ENCODE measurements around the gene FFAR3. TPM values are rescaled to one million over a fixed set of nuclear protein-coding genes. Genes with fewer than 3 reads are reported as not detected.

Gene FFAR3
- total RNA-seq, 4 donors from 2014 or later: 0.44 to 4.3 (median 2.2) TPM

- no peak for TF ChIP-seq CTCF (IDR thresholded peaks at IDR 0.05; ENCODE audit: low read depth)
These were observed 4.8 kb downstream of the FFAR3 start for GRCh38 chr19:35363001-35363590.

- no peak for TF ChIP-seq CTCF (IDR thresholded peaks at IDR 0.05; ENCODE audit: low read depth)
These were observed 5.6 kb downstream of the FFAR3 start for GRCh38 chr19:35363711-35364425.

DNA sequence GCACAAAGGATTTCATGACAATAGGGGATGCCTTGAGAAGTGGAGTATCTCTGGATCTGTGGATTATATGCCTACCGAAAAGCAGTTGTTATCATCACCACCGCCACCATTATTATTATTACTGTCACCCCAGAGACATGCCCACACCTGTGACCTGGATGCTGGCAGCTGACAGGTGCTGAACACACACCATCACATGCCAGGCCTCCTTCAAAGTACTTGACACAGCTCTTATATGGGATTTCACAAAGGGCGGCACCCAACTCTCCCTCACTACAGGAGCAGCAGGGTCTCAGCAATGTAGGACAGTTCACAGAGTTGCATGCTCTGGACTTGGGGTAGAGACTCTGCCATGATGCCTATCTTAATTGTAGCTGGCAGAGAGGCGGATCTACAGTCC lies 7.0 kb downstream of the FFAR3 start:
- TF ChIP-seq CTCF (IDR thresholded peaks at IDR 0.05; ENCODE audit: low read depth): no peak

DNA sequence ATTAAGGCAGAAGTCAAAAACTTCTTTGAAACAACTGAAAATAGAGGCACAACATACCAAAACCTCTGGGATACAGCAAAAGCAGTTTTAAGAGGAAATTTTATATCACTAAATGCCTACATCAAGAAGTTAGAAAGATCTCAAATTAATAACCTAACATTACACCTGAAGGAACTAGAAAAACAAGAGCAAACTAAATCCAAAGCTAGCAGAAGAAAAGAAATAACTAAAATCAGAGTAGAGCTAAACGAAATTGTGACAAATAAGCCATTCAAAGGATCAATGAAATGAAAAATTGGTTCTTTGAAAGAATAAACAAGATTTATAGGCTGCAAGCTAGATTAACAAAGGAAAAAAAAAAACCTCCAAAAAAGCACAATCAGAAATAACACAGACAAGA lies 10.1 kb downstream of the FFAR3 start:
- TF ChIP-seq CTCF (IDR thresholded peaks at IDR 0.05; ENCODE audit: low read depth): no peak

GRCh38 chr19:35369522-35369921 lies 11.3 kb downstream of the FFAR3 start:
- TF ChIP-seq CTCF (IDR thresholded peaks at IDR 0.05; ENCODE audit: low read depth): no peak

DNA sequence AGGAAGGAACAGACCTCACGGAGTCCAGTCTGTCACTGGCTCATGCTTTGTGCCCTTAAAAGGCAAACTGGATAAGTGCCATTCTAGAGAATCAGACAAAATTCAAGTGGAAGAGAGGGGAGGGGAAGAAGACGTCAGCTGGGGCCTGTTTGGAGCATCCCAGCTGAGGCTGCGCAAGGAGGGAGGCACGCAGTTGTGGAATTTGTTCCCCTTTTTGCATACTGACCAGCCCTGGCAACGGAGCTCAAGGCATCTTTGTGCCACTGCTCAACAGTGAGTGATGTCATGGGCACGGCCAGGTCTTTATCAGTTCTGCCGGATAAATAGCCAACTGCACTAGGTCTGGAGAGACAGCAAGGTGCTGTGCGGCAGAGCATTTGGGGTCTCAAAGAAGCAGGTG lies 12.5 kb downstream of the FFAR3 start, which contains the start of gene GPR42:
Gene GPR42, plus strand, starts transcription at position 347 of the 400 bp plus-strand sequence. CDS start 292 bp downstream, outside the sequence.
- TF ChIP-seq CTCF (IDR thresholded peaks at IDR 0.05; ENCODE audit: low read depth): no peak

GRCh38 chr19:35373492-35373891 lies 15.2 kb downstream of the FFAR3 start:
- TF ChIP-seq CTCF (IDR thresholded peaks at IDR 0.05; ENCODE audit: low read depth): no peak

All from subcutaneous adipose tissue (tissue), 4 donors.